Mesenteric fat pad (tissue), 1 donor: ENCODE data around the gene BHLHE23. TPM values are rescaled to one million over a fixed set of nuclear protein-coding genes. Genes with fewer than 3 reads are reported as not detected.

Source experiments
- DNase-seq: peaks from one replicate; pipeline ENCODE4 v3.0.0-alpha.2; 2020; ENCODE audit warnings: low spot score
- total RNA-seq: library from RNA; stranded (reverse); fragmentation: NEBNext Ultra II Directional; extraction: Animal tissue kit (Norgen Biotek cat#: 25700); gene quantifications from one replicate; pipeline ENCODE4 v1.2.1, GENCODE V29; 2021
- donor health status: DM: yes; HTN: yes; CAD: no.

The BHLHE23 gene
- total RNA-seq, 1 donor from 2014 or later, result not detected

DNA sequence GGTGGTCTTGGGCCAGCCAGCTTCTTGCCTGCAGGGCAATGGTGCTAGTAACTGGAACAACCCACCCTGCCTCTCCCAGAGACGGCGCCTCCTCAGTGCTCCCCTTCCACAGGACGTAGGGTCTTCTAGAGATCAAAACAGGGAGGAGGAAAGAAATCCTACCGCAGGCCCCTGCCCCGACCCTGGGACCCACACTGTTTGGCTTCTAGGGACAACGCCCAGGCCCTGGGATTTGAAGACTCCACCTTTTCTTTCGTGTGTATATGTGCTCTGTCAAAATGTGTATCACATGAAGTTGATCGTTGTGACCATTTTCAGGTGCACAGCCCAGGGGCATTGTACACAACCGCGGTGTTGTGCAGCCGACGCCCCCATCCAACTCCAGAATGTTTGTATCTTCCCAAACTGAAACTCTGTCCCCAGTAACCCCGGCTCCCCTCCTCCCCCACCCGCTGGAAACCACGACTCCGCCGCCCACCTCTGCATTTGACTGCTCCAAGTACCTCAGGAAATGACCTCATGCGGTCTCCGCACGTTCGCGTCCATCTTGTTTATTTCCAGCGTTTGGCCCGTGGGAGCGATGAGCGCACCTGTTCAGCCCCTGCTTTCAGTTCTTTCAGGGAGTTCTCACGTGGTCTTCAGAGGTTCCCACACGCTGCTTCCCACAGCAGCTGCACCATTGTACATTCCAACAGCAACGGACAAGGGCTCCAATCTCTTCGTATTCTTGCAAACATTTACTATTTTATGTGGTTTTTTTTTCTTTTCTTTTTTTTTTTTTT lies 3.4 kb upstream of the BHLHE23 start:
- DNase-seq, result no peak

DNA sequence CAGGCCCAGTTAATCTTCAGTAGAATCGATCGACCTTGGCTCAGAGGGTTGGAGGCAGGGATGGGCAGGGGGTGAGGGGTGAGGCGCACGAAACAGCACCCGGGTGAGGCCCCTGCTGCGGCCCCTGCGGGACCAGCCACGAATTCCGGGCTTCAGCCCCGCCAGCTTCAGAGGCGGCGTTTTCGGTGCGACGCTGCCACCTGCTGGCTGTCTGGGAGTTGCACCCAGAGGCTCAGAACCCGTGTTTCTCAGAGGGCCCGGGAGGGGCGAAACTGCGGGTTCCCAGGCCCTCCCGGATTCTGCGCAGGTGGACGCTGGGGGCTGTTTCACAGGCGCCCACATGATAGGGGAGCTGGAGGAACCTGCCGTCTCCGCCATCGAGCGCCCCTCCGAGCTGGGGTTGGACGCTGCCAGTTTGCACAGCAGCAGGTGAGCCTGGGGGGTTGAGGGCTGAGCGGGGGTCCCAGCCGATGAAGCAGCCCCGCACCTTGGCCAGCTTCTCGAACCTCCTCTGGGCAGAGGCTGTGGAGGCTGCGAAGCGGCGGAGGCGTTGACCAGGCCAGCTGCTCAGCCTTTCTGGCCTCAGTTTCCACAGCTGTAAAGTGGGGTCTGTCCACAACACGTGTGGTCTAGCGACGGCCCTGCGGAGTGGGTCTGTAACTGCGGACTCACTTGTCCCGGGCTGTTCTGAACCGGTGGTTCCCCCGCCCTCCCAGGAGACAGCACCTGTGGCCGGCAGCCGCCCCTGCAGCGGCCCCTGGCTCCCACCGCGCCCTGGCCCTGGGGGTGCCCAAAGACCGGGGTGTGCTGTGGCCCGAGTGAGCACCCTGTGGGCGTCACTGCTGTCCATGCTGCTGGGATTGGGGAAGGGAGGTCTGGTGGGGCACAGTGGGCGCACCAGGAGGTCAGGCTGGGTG lies 2.5 kb upstream of the BHLHE23 start:
- no peak for DNase-seq

DNA sequence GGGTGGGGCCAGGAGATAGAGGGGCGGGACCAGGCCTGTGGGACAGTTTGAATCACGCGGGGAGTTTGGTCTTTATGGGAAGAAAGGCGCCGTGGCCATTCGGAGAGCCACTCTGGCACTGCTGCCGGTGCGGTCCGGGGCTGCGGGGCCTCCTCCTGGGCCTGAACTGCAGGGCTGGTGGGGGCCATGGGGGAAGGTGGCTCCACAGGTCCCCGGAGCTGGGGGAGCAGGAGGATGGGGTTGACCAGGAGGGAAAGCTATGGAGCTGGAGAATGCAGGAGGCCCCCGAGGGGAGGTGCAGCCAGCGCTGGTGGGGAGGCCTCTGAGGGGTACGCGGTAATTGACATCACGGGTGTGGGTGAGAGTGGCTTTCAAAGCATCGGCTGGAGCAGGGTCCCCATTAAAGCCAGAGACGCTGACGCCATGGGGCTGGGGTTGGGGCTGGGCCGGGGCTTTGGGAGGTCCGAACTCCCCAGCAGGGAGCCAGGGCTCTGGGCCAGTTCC lies 1.8 kb upstream of the BHLHE23 start:
- no peak for DNase-seq

- DNase-seq, result no peak
Observed at GRCh38 chr20:63007646-63008488, 1.1 kb upstream of the BHLHE23 start.

- no peak for DNase-seq
Observed at GRCh38 chr20:63007360-63007645, 539 bp upstream of the BHLHE23 start.

DNA sequence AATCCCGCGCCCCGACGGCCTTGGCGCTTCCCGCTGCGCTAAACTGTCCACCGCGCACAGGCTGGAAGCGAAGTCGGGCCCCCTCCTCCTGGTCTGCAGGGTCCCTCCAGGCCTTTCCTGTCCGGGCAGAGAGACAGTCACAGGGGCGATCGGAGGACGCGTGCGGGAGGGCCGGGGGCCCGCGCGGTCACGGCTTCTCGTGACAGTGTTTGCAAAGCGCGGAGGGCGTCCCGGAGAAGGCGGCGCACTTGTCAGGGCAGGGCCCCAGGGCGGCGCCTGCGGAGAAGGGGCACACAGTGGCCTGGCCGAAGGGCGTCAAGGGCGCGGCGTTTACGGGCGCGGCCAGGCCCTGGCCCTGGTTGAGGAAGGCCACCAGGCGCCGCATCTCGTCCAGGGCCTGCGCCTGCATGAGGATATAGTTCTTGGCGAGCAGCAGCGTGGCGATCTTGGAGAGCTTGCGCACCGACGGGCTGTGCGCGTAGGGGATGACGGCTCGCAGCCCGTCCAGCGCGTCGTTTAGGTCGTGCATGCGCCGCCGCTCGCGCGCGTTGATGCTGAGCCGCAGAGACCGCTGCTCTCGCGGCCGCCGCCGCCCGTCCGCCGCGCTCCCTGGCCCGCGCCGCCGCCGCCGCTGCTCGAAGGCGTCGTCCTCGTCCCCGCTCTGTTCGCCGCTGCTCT lies 763 bp downstream of the BHLHE23 start:
- no peak for DNase-seq

GRCh38 chr20:63005365-63005861 lies 1.4 kb downstream of the BHLHE23 start:
- DNase-seq, result no peak

DNA sequence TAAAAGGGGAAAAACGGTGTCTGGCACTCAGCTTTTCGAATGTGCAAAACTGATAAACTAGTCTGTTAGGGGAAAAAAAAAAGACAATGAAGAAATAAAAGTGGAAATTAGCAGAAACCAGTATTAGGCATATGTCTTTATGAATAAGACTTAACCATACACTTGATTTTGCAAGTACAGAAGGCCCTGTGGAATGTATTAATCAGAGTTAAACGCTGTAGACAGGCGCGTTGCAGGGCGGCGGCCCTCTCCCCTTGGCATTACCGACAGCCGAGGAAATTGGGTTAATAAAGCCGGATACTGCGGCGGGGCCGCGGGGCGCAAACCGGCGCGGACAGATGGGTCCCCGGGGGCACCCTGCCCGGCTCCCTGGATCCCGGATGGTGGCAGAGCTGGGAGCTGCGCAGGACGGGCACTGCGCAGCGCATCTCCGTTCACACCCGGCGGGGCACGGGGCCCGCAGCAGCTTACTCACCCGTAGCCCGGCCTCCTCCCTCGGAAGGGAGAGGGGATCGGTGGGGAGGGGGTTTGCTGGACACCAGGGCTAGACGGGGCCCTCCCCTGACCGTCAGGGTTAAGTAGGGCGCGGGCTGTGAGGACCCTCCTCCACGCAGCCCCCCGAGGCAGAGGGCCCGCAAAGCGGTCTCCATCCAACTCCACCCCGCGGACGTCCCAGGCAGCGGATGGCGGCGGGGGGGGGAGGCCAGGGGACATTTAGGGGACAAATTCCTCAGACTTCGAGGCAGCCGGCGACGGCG lies 2.0 kb downstream of the BHLHE23 start:
- DNase-seq, result no peak

DNA sequence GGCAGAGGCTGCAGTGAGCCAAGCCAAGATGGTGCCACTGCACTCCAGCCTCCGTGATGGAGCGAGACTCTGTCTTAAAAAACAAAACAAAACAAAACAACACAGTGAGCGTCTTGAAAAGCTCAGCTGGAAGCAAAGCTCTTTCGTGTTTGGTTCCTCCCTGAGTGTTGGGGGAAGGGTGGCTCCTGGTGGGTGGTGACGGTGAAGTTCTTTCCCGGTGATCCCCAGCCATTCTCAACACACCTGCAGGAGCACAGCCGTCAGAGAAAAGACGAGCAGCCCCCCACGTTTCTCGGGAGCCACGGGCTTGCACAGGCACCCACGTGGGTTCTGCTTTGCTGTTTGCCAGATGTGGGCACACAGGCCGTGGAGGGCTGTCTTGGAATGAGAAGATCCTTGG lies 3.2 kb downstream of the BHLHE23 start:
- DNase-seq, result no peak

GRCh38 chr20:63002511-63002910 lies 4.3 kb downstream of the BHLHE23 start:
- no peak for DNase-seq

DNA sequence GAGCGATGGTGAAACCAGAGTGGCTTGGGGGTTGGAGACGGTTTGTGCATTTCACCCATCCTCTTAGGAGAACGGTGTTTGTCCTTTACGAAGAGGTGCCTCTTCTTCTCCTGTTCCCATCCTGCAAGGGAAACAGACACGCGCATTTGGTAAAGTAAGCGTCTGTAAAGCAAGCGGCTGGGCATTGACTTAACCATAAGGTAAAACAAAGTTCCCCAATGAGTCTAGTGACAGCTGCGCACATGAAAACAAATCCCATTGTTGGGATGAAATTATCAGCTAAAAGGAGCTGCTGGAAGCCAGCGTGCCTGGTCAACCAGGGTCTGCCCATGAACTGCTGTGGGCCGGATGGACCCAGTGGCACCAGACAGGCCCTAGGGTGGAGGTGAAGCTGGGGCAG lies 5.8 kb downstream of the BHLHE23 start:
- no peak for DNase-seq

GRCh38 chr20:63000036-63000435 lies 6.7 kb downstream of the BHLHE23 start:
- DNase-seq, result no peak

DNA sequence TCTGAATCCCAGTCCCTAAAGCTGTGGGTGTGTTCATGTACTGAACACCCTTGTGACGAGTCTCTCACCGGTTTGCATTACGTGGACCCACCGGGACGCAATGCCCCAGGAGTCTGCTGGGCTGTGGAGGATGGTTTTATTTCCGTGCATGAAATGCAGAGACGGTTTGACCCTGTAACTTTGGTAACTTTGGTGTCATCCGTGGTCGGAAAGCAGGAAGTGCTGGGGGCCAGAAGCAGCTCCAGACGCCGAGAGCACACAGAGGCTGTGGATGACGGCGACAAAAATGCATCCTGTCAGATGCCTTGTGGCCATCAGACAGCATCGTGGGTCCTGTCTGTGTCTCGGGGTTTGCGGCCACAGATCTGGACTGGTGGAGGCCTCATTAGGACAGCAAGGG lies 7.2 kb downstream of the BHLHE23 start:
- no peak for DNase-seq

GRCh38 chr20:62998449-62998848 lies 8.3 kb downstream of the BHLHE23 start:
- no peak for DNase-seq

- no peak for DNase-seq
Observed at GRCh38 chr20:62997417-62998035, 9.2 kb downstream of the BHLHE23 start.

DNA sequence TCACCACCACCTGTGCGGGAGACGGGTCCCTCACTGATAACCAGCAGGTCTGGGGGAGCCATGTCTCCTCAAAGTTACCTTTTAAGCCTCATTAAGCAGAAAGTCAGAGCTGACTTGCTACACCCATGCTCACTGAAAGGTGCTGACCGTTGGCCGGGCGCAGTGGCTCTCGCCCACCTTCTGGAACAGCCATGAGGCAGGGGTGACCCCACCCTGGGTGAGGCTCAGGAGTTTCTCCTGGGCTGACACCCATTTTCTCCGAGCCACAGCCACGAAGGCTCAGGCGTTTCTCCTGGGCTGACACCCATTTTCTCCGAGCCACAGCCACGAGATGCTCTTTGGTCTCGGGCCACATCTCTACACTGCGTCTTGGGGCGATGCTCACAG lies 10.2 kb downstream of the BHLHE23 start:
- DNase-seq, result no peak

DNA sequence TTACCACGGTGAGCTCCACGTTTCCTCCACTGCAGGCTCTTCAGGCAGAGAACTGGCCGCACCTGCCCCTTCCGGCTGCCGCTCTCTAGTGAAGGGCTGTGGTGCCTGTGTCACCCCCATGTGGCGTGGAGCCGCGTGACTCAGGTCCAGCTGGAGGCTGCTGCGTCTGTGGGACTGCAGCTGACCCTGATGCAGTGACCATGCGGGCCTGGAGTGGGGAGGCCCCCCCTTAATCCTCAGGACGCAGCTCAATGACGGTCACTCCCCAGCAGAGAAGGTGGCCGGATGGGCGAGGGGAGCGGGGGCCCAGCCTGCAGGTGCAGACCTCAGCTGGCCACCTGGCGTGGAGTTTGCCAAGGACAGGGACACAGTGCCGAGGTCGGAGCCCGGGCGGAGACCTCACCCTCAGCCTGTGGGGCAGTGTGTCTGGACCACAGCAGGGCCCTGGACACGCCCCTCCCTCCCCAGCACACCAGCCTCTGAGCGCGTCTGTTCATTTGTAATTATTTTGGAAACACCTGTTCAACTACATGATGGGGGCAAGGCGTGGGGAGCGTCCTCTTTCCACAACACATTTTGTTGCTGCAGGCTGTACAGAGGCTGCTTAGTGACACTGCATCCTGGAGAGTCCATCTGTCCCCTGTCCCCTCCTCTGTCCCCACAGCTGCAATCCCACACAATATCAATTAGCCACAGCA lies 10.7 kb downstream of the BHLHE23 start:
- DNase-seq, result no peak

DNA sequence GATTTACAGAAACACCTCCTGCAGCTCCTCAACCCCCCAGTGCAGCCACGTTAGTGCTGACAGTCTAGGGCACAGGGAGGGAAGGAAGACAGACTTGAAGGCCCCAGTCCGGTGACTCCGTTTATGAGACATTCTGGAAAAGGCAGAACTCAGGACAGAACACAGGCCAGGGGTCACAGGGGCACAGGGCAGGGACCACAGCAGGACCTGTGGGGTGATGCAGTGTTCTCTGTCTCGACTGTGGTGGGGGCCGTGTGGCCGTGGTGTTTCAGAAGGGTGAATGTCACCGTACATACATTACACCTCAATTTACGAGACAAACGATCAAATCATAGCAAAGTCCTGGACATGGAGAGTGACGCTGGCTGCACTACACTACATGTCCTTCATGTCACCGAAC lies 11.3 kb downstream of the BHLHE23 start:
- DNase-seq, result no peak

DNA sequence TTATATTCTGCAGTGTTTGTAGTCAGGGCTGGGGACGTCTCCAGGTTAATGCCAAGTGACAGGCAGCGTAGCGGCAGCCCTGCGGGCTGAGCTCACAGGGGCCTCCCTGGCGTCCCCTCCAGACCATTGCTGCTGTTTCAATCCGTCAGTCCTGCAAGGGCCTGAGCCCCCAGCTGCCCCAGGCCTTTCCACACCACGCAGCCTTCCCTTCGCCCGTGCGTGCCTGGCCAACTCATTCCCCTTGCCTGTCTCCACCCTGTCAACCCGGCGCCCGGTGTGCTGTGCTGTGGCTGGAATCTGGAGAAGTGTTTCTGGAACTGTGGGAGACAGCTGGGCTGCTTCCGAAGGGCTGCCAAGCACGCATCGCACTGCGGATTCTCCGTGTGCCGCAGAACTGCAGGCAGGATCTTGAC lies 11.9 kb downstream of the BHLHE23 start:
- DNase-seq, result no peak
